ENCODE data around the gene CIDEB.

The CIDEB gene

GRCh38 chr14:24269368-24269767 is 38.4 kb downstream of the CIDEB start:
- no peak for DNase-seq (ENCODE audit: low read depth)

GRCh38 chr14:24268225-24268624 is 39.6 kb downstream of the CIDEB start:
- DNase-seq (ENCODE audit: low read depth), result no peak

GRCh38 chr14:24267516-24267915 is 40.3 kb downstream of the CIDEB start:
- DNase-seq (ENCODE audit: low read depth), result no peak

GRCh38 chr14:24266344-24267244 is 41.2 kb downstream of the CIDEB start:
- no peak for DNase-seq (ENCODE audit: low read depth)

GRCh38 chr14:24264298-24264697 is 43.5 kb downstream of the CIDEB start:
- DNase-seq (ENCODE audit: low read depth), result no peak

- DNase-seq (ENCODE audit: low read depth), result no peak
Measured at GRCh38 chr14:24263848-24264247, 43.9 kb downstream of the CIDEB start.

GRCh38 chr14:24262821-24263733 is 44.7 kb downstream of the CIDEB start, which contains the start of gene TGM1:
TGM1 (minus strand) TSS chr14:24263177; CDS start chr14:24262352, 825 bp downstream.
- DNase-seq (ENCODE audit: low read depth), result no peak

- DNase-seq (ENCODE audit: low read depth), result no peak
Measured at GRCh38 chr14:24261969-24262327, 45.8 kb downstream of the CIDEB start.

- DNase-seq (ENCODE audit: low read depth), result no peak
Measured at GRCh38 chr14:24261256-24261968, 46.4 kb downstream of the CIDEB start.

GRCh38 chr14:24260780-24261157 is 47.0 kb downstream of the CIDEB start:
- no peak for DNase-seq (ENCODE audit: low read depth)

GRCh38 chr14:24260026-24260779 is 47.6 kb downstream of the CIDEB start:
- DNase-seq (ENCODE audit: low read depth), result no peak

GRCh38 chr14:24259282-24260025 is 48.3 kb downstream of the CIDEB start:
- no peak for DNase-seq (ENCODE audit: low read depth)

- no peak for DNase-seq (ENCODE audit: low read depth)
Measured at GRCh38 chr14:24258548-24259265, 49.1 kb downstream of the CIDEB start.

GRCh38 chr14:24258119-24258518 is 49.7 kb downstream of the CIDEB start:
- no peak for DNase-seq (ENCODE audit: low read depth)

GRCh38 chr14:24256960-24257359 is 50.8 kb downstream of the CIDEB start:
- no peak for DNase-seq (ENCODE audit: low read depth)

GRCh38 chr14:24255931-24256711 is 51.7 kb downstream of the CIDEB start:
- no peak for DNase-seq (ENCODE audit: low read depth)

- no peak for DNase-seq (ENCODE audit: low read depth)
Measured at GRCh38 chr14:24255438-24255837, 52.3 kb downstream of the CIDEB start.
